ENCODE measurements around the gene DIDO1. TPM values are rescaled to one million over a fixed set of nuclear protein-coding genes. Genes with fewer than 3 reads are reported as not detected.
A peak's percentile ranks its signal among the peaks of the same experiment; 100 is the strongest.

DIDO1 gene
- total RNA-seq, 2 experiments from 2014 or later, result 51.9 to 54.3 TPM

DNA sequence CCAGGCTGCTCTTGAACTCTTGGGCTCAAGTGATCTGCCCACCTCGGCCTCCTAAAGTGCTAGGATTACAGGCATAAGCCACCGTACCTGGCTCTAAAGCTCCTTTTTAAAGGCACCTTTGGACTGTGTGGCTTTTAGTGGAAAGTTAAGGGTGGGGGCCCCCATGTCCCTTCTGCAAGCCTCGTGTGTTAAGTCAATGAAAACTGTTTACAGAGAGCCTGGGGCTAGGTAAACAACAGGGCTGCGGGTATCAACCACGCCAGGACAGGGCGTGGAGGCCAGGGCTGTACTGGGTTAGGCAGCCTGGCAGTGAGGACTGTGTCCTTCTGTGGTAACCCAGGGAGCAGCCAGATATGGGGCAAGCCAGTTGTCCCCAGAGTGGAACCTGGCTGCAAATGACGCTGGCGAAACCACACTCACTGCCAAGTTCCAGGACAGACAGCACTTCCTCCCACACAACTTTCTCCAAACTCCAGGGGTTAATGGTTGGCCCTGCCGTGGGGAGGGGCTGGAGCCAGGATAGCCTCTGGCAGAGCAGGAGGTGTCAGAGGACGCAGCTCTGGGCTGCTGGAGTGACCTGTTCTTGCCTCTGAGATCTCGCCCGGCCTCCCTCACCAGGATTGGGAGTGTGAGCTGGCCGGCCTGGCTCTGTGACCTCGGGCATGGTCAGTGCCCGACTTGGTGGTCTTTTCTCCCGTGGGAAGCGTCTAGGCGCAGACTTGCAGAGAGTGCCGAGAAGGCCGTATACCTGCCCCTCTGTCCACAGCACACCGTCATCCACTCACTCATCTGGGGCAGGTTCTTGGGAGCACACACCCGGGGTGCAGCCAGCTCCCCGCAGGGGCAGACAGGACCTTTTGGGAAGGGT, 29.4 kb upstream of the DIDO1 start:
- Mint-ChIP-seq H3K4me3 (no peak overlapping the region), H3K9me3 (no peaks in the 10 kb centered on the region), H3K27me3 (no peaks in the 10 kb centered on the region), H3K4me1 (ENCODE audit: low read depth) (peaks cover 27% of the 10 kb centered on the region), H3K27ac (peak overlapping the region; percentile 90), H3K36me3 (ENCODE audit: low read depth) (no peaks in the 10 kb centered on the region)
- H3K4me1 ChIP-seq (ENCODE audit: insufficient read depth, low read length), result peaks cover 55% of the 10 kb centered on the region
- ChIA-PET CTCF (interaction anchor here (2.1 kb wide), 1 partner anchor 53 kb away, joined by 7 read pairs; no protein-coding TSS in a partner anchor), POLR2A (interaction anchor here (1.2 to 3.1 kb wide), 3 partner anchors 9 to 34 kb away, joined by 3 to 41 read pairs (median 9); partner anchors contain the start of gene GID8)
- TF ChIP-seq CTCF (IDR thresholded peaks at IDR 0.05), result no peak
- no peak overlapping the region for H3K27ac ChIP-seq (ENCODE audit: low read depth in 1 of 2, low read length in 2 of 2)
- H3K4me3 ChIP-seq (ENCODE audit: low read length), result no peak overlapping the region
- no peaks in the 10 kb centered on the region for H3K36me3 ChIP-seq (ENCODE audit: insufficient read depth, low read length)
- no peaks in the 10 kb centered on the region for H3K27me3 ChIP-seq (ENCODE audit: control insufficient read depth in 1 of 2, insufficient read depth in 2 of 2, low read length in 2 of 2)
- H3K9me3 ChIP-seq (ENCODE audit: control insufficient read depth in 1 of 2, insufficient read depth in 1 of 2, low read length in 2 of 2), result peaks cover 0 to 9% of the 10 kb centered on the region in 2 experiments
- ATAC-seq (ENCODE audit: poor library complexity) (no peak), DNase-seq (no peak)
- intact Hi-C loops (cut with DNase I, micrococcal nuclease), result loop anchor here in 1 of 2 experiments (2.0 to 10.0 kb wide), 2 partner anchors 17 to 49 kb away; partner anchors contain the start of genes BHLHE23 and GID8

DNA sequence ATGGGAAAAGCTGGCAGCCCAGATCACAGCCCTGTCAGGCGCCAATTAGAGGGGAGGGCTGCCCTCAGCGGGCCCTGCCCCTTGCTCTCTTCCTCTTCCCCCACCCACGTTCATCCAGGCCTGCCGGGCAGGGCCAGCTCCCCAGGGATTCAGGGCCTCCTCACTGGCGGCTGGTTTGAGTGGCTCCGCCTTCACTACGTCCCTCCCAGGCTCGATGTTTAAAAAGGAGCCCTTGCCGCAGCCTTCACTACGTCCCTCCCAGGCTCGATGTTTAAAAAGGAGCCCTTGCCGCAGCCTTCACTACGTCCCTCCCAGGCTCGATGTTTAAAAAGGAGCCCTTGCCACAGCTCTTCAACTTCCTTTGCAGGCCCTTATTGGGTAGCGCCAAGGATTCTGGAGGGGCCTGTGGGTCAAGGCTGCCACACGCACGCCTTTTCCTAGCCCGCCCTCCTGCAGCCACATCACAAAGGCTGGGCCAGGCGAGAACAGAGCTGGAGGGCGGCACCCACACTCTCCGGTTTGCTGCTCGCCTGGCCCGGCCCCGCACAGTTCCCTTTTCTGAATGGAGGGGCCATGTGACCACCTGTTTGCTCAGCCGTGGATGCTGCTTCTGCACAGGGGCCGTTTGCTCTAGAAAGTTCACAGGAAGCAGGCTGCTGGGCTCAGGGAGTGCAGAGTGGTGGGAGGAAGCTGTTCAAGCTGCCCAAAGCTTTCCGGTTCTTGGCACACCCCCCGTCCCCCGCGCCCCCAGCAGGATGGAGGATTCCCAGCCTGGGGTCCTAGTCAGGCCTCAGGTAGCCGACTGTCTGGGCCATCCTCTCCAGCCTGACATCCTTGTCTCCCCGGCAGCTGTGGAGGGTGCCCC, 27.8 kb upstream of the DIDO1 start:
- Histone ChIP-seq H3K4me1 (ENCODE audit: insufficient read depth, low read length) (peaks cover 49% of the 10 kb centered on the region), H3K36me3 (ENCODE audit: insufficient read depth, low read length) (peaks cover 11% of the 10 kb centered on the region), H3K27me3 (ENCODE audit: control insufficient read depth in 1 of 2, insufficient read depth in 2 of 2, low read length in 2 of 2) (no peaks in the 10 kb centered on the region), H3K27ac (ENCODE audit: low read depth in 1 of 2, low read length in 2 of 2) (peak overlapping the region; percentile 17 to 78), H3K4me3 (ENCODE audit: low read length) (peak overlapping the region; percentile 46), H3K9me3 (ENCODE audit: control insufficient read depth in 1 of 2, insufficient read depth in 1 of 2, low read length in 2 of 2) (peaks cover 0 to 9% of the 10 kb centered on the region in 2 experiments)
- Mint-ChIP-seq H3K4me1 (ENCODE audit: low read depth) (peaks cover 31% of the 10 kb centered on the region), H3K36me3 (ENCODE audit: low read depth) (peaks cover 16% of the 10 kb centered on the region), H3K4me3 (peak overlapping the region; percentile 88), H3K27me3 (no peaks in the 10 kb centered on the region), H3K9me3 (no peaks in the 10 kb centered on the region), H3K27ac (peak overlapping the region; percentile 90)
- ChIA-PET POLR2A (interaction anchor here (0.8 to 3.1 kb wide), 14 partner anchors 10 to 302 kb away, joined by 3 to 41 read pairs (median 8); partner anchors contain the start of genes DIDO1, GID8 and TCFL5), CTCF (interaction anchor here (1.1 to 2.1 kb wide), 2 partner anchors 18 to 55 kb away, joined by 3 to 7 read pairs; no protein-coding TSS in a partner anchor)
- TF ChIP-seq CTCF (IDR thresholded peaks at IDR 0.05), result no peak
- ATAC-seq (ENCODE audit: poor library complexity), result peak; percentile 87
- DNase-seq, result peak; percentile 48 to 88 (median 68)
- intact Hi-C loops (cut with DNase I, micrococcal nuclease), result loop anchor here (1.0 to 10.0 kb wide), 3 partner anchors 15 to 51 kb away; partner anchors contain the start of genes GID8 (in 2 of the 2) and BHLHE23 (in 1 of the 2)
